ENCODE data around the gene FAM117A.

- TF ChIP-seq POLR2A (IDR thresholded peaks at IDR 0.05) (no peak), EP300 (IDR thresholded peaks at IDR 0.05) (no peak), POLR2AphosphoS5 (IDR thresholded peaks at IDR 0.05) (no peak)
- TF ChIP-seq, protein P1, sequence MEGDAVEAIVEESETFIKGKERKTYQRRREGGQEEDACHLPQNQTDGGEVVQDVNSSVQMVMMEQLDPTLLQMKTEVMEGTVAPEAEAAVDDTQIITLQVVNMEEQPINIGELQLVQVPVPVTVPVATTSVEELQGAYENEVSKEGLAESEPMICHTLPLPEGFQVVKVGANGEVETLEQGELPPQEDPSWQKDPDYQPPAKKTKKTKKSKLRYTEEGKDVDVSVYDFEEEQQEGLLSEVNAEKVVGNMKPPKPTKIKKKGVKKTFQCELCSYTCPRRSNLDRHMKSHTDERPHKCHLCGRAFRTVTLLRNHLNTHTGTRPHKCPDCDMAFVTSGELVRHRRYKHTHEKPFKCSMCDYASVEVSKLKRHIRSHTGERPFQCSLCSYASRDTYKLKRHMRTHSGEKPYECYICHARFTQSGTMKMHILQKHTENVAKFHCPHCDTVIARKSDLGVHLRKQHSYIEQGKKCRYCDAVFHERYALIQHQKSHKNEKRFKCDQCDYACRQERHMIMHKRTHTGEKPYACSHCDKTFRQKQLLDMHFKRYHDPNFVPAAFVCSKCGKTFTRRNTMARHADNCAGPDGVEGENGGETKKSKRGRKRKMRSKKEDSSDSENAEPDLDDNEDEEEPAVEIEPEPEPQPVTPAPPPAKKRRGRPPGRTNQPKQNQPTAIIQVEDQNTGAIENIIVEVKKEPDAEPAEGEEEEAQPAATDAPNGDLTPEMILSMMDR (IDR thresholded peaks at IDR 0.05) = no peak
Observed at GRCh38 chr17:49798182-49798581, 34.3 kb upstream of the FAM117A start.

All from upper lobe of left lung (tissue), 4 donors.